SW480 (cell line): Measurements from ENCODE around the gene SLC26A11.
"Not testable (repeated sequence)": the region's sequence is repeated elsewhere in the genome, so short reads cannot be mapped to it uniquely, and the experiment has no call there.

Experiments used
- DNase-seq: peaks from one replicate; pipeline ENCODE4 v3.0.0-alpha.2; 2016; ENCODE audit warnings: low spot score

SLC26A11 gene

GRCh38 chr17:80283116-80283852 lies 63.1 kb downstream of the SLC26A11 start:
- DNase-seq: no peak

- no peak for DNase-seq
Observed at GRCh38 chr17:80284631-80285030, 64.4 kb downstream of the SLC26A11 start.

- DNase-seq: no peak
Observed at GRCh38 chr17:80285237-80285920, 65.2 kb downstream of the SLC26A11 start.

GRCh38 chr17:80286638-80286960 lies 66.4 kb downstream of the SLC26A11 start:
- no peak for DNase-seq

- no peak for DNase-seq
Observed at GRCh38 chr17:80287038-80287437, 66.8 kb downstream of the SLC26A11 start.

- peak; percentile 44 for DNase-seq
Observed at GRCh38 chr17:80287806-80288567, 67.8 kb downstream of the SLC26A11 start.

GRCh38 chr17:80289616-80290015 lies 69.4 kb downstream of the SLC26A11 start:
- DNase-seq: no peak

GRCh38 chr17:80290156-80290555 lies 69.9 kb downstream of the SLC26A11 start:
- DNase-seq: no peak

GRCh38 chr17:80291260-80291659 lies 71.0 kb downstream of the SLC26A11 start:
- no peak for DNase-seq

- no peak for DNase-seq
Observed at GRCh38 chr17:80291691-80292487, 71.7 kb downstream of the SLC26A11 start.

GRCh38 chr17:80292521-80292971 lies 72.3 kb downstream of the SLC26A11 start:
- DNase-seq: no peak

GRCh38 chr17:80294210-80294609 lies 74.0 kb downstream of the SLC26A11 start:
- DNase-seq: no peak

- no peak for DNase-seq
Observed at GRCh38 chr17:80294653-80295052, 74.4 kb downstream of the SLC26A11 start.

- no peak for DNase-seq
Observed at GRCh38 chr17:80295146-80295545, 74.9 kb downstream of the SLC26A11 start.

- DNase-seq: no peak
Observed at GRCh38 chr17:80295559-80295958, 75.3 kb downstream of the SLC26A11 start.

- no peak for DNase-seq
Observed at GRCh38 chr17:80296221-80296620, 76.0 kb downstream of the SLC26A11 start.

GRCh38 chr17:80297996-80298560 lies 77.9 kb downstream of the SLC26A11 start:
- no peak for DNase-seq

- not testable (repeated sequence) for DNase-seq
Observed at GRCh38 chr17:80299350-80300100, 79.3 kb downstream of the SLC26A11 start.

GRCh38 chr17:80300756-80301155 lies 80.5 kb downstream of the SLC26A11 start:
- not testable (repeated sequence) for DNase-seq
